ENCODE results near the gene UBQLNL.

The UBQLNL gene

GRCh38 chr11:5516599-5516998 is at the start of gene UBQLNL:
UBQLNL (minus strand) TSS chr11:5516699; CDS start chr11:5516441, 258 bp downstream.
- DNase-seq, result no peak

GRCh38 chr11:5564259-5565019 is 47.9 kb upstream of the UBQLNL start:
- no peak for DNase-seq

- DNase-seq, result no peak
These were observed 41.3 kb upstream of the UBQLNL start for GRCh38 chr11:5557751-5558150.

GRCh38 chr11:5556596-5557188 is 40.2 kb upstream of the UBQLNL start:
- DNase-seq, result no peak

GRCh38 chr11:5553343-5553742 is 36.8 kb upstream of the UBQLNL start:
- DNase-seq, result no peak

- DNase-seq, result no peak
These were observed 34.1 kb upstream of the UBQLNL start for GRCh38 chr11:5550440-5551095.

GRCh38 chr11:5548440-5548839 is 31.9 kb upstream of the UBQLNL start, which contains the start of gene OR52H1:
OR52H1 (minus strand) TSS chr11:5548540; CDS start chr11:5545505, 3,035 bp downstream.
- no peak for DNase-seq

- no peak for DNase-seq
These were observed 31.5 kb upstream of the UBQLNL start for GRCh38 chr11:5547982-5548381.

- no peak for DNase-seq
These were observed 30.0 kb upstream of the UBQLNL start for GRCh38 chr11:5546457-5546856.

GRCh38 chr11:5541427-5541826 is 24.9 kb upstream of the UBQLNL start:
- no peak for DNase-seq

- DNase-seq, result no peak
These were observed 20.0 kb upstream of the UBQLNL start for GRCh38 chr11:5536482-5536881.

- DNase-seq, result no peak
These were observed 17.5 kb upstream of the UBQLNL start for GRCh38 chr11:5534046-5534445.

GRCh38 chr11:5531053-5531831 is 14.7 kb upstream of the UBQLNL start:
- DNase-seq, result no peak

GRCh38 chr11:5528495-5528894 is 12.0 kb upstream of the UBQLNL start:
- DNase-seq, result no peak

GRCh38 chr11:5527716-5528115 is 11.2 kb upstream of the UBQLNL start:
- DNase-seq, result no peak

- DNase-seq, result no peak
These were observed 8.3 kb upstream of the UBQLNL start for GRCh38 chr11:5524756-5525155.

GRCh38 chr11:5522308-5522707 is 5.8 kb upstream of the UBQLNL start:
- DNase-seq, result no peak

- DNase-seq, result no peak
These were observed 5.0 kb upstream of the UBQLNL start for GRCh38 chr11:5521540-5521939.

- no peak for DNase-seq
These were observed 1.7 kb downstream of the UBQLNL start for GRCh38 chr11:5514841-5515240.

GRCh38 chr11:5509803-5510202 is 6.7 kb downstream of the UBQLNL start, which contains the start of gene UBQLN3:
UBQLN3 (minus strand) TSS chr11:5509957; CDS start chr11:5509558, 399 bp downstream.
- DNase-seq, result no peak

GRCh38 chr11:5508605-5509004 is 7.9 kb downstream of the UBQLNL start:
- no peak for DNase-seq

- DNase-seq, result no peak
These were observed 8.6 kb downstream of the UBQLNL start for GRCh38 chr11:5507933-5508305.

All from NCI-H2227 treated with DMSO at 0.1 percent for 48 hours (cell line).